Neural cell (in vitro differentiated cells): ENCODE data around the gene FGF1. TPM values are rescaled to one million over a fixed set of nuclear protein-coding genes. Genes with fewer than 3 reads are reported as not detected.
A peak's percentile ranks its signal among the peaks of the same experiment; 100 is the strongest.

Experiments used
- H2AFZ ChIP-seq: fragments of 200-600, 300-800 bp; sonication (generic), shearing (Covaris generic); 2 replicates; pipeline ENCODE4 v1.6.0; 2014; ENCODE audit warnings: low read depth, mild to moderate bottlenecking, antibody characterized with exemption, low read length, moderate library complexity
- H3F3A ChIP-seq: fragments of 200-600 bp; shearing (Covaris generic); 2 replicates; pipeline ENCODE4 v1.6.1; 2016; ENCODE audit warnings: mild to moderate bottlenecking, moderate library complexity, mixed read lengths, antibody characterized with exemption, low read length; ENCODE audit not compliant: insufficient read depth, poor library complexity, severe bottlenecking
- H3K27ac ChIP-seq: fragments of 200-600, 300-800 bp; sonication (generic), shearing (Covaris generic); 2 replicates; pipeline ENCODE4 v1.5.1; 2014; ENCODE audit warnings: mild to moderate bottlenecking, low read length, moderate library complexity
- H3K27me3 ChIP-seq: fragments of 300-800, 200-600 bp; sonication (generic), shearing (Covaris generic); 2 replicates; pipeline ENCODE4 v1.6.0; 2014; ENCODE audit warnings: mild to moderate bottlenecking, low read depth, low read length, moderate library complexity; ENCODE audit not compliant: insufficient read depth
- H3K36me3 ChIP-seq: fragments of 300-800, 200-600 bp; sonication (generic), shearing (Covaris generic); 2 replicates; pipeline ENCODE4 v1.5.1; 2014; ENCODE audit warnings: mild to moderate bottlenecking, antibody characterized with exemption, low read length, moderate library complexity; ENCODE audit not compliant: insufficient read depth
- H3K4me2 ChIP-seq: fragments of 300-800, 200-600 bp; sonication (generic), shearing (Covaris generic); 2 replicates; pipeline ENCODE4 v1.6.0; 2014; ENCODE audit warnings: mild to moderate bottlenecking, low read length
- H3K4me3 ChIP-seq: fragments of 300-800, 200-600 bp; sonication (generic), shearing (Covaris generic); 2 replicates; pipeline ENCODE4 v1.5.1; 2014; ENCODE audit warnings: mild to moderate bottlenecking, low read length, moderate library complexity
- H3K79me2 ChIP-seq: fragments of 200-600 bp; shearing (Covaris generic); replicated peaks from 2 replicates; pipeline ENCODE4 v1.6.0; 2014; ENCODE audit warnings: mild to moderate bottlenecking, low read length, moderate library complexity; ENCODE audit not compliant: insufficient read depth
- H3K9ac ChIP-seq: fragments of 300-800, 200-600 bp; sonication (generic), shearing (Covaris generic); 2 replicates; pipeline ENCODE4 v1.6.1; 2016; ENCODE audit warnings: mild to moderate bottlenecking, low read length, mixed read lengths
- H3K9me2 ChIP-seq: fragments of 200-600 bp; shearing (Covaris generic); 2 replicates; pipeline ENCODE4 v1.6.1; 2016; ENCODE audit warnings: mild to moderate bottlenecking, low read length, mixed read lengths; ENCODE audit not compliant: insufficient read depth
- H3K9me3 ChIP-seq: fragments of 200-600, 300-800 bp; sonication (generic), shearing (Covaris generic); 2 replicates; pipeline ENCODE4 v1.6.1; 2016; ENCODE audit warnings: mild to moderate bottlenecking, mixed run types, low read length, moderate library complexity, mixed read lengths
- H4K20me1 ChIP-seq: fragments of 200-600 bp; shearing (Covaris generic); 2 replicates; pipeline ENCODE4 v1.6.1; 2016; ENCODE audit warnings: mild to moderate bottlenecking, mixed run types; ENCODE audit not compliant: insufficient read depth
- CTCF ChIP-seq: fragments of 450-650 bp; IDR thresholded peaks from 2 replicates; pipeline ENCODE4 v1.5.1; 2014; ENCODE audit warnings: antibody characterized with exemption, mild to moderate bottlenecking, moderate library complexity; ENCODE audit not compliant: poor library complexity, severe bottlenecking
- EP300 ChIP-seq: fragments of 450-650 bp; conservative IDR thresholded peaks from 2 replicates; pipeline ENCODE4 v1.6.1; 2014; ENCODE audit warnings: antibody characterized with exemption, mild to moderate bottlenecking, moderate library complexity; ENCODE audit not compliant: poor library complexity, severe bottlenecking
- EZH2 ChIP-seq: fragments of 200-600, 300-800 bp; shearing (Covaris generic), sonication (generic); IDR thresholded peaks from 2 replicates; pipeline ENCODE4 v1.6.1; 2014; ENCODE audit warnings: antibody characterized with exemption, low read length, borderline replicate concordance, mild to moderate bottlenecking; ENCODE audit not compliant: insufficient read depth, poor library complexity, severe bottlenecking
- MXI1 ChIP-seq: fragments of 450-650 bp; conservative IDR thresholded peaks from 2 replicates; pipeline ENCODE4 v1.6.1; 2014; ENCODE audit warnings: antibody characterized with exemption, mild to moderate bottlenecking; ENCODE audit not compliant: poor library complexity, severe bottlenecking
- POLR2AphosphoS5 ChIP-seq: IDR thresholded peaks from 2 replicates; pipeline ENCODE4 v1.6.1; 2012
- RAD21 ChIP-seq: fragments of 450-650 bp; conservative IDR thresholded peaks from 2 replicates; pipeline ENCODE4 v1.6.1; 2014; ENCODE audit warnings: antibody characterized with exemption, mild to moderate bottlenecking, moderate library complexity
- REST ChIP-seq: IDR thresholded peaks from 2 replicates; pipeline ENCODE4 v1.6.1; 2012; ENCODE audit warnings: borderline replicate concordance
- SMC3 ChIP-seq: fragments of 450-650 bp; conservative IDR thresholded peaks from 2 replicates; pipeline ENCODE4 v1.6.1; 2014; ENCODE audit warnings: antibody characterized with exemption, mild to moderate bottlenecking, moderate library complexity; ENCODE audit not compliant: poor library complexity
- TAF1 ChIP-seq: IDR thresholded peaks from 2 replicates; pipeline ENCODE4 v1.6.1; 2012; ENCODE audit warnings: low read depth
- polyA plus RNA-seq: library from polyadenylated mRNA; depleted of rRNA; stranded (reverse); fragments of >200 nt; gene quantifications from 2 replicates; pipeline ENCODE4 v1.2.3, GENCODE V29; 2014

The FGF1 gene
- polyA plus RNA-seq, 1 donor from 2014 or later: not detected

- no peaks in the 10 kb centered on the region for H3K27me3 ChIP-seq
- H3K36me3 ChIP-seq: no peaks in the 10 kb centered on the region
- H3K9ac ChIP-seq: no peak overlapping the region
- H3K79me2 ChIP-seq: no peaks in the 10 kb centered on the region
- H4K20me1 ChIP-seq: no peaks in the 10 kb centered on the region
- H3K4me3 ChIP-seq: no peak overlapping the region
- no peaks in the 10 kb centered on the region for H3K9me2 ChIP-seq
- TF ChIP-seq SMC3 (peak; percentile 2), POLR2AphosphoS5 (no peak)
- no peak overlapping the region for H3K4me2 ChIP-seq
- H2AFZ ChIP-seq: no peak overlapping the region
- no peaks in the 10 kb centered on the region for H3K9me3 ChIP-seq
- H3K27ac ChIP-seq: no peak overlapping the region
- H3F3A ChIP-seq: no peaks in the 10 kb centered on the region
These were observed 31.1 kb upstream of the FGF1 start for GRCh38 chr5:142716963-142717362.

- H3K27me3 ChIP-seq: no peaks in the 10 kb centered on the region
- no peak overlapping the region for H3K9ac ChIP-seq
- H3K9me3 ChIP-seq: no peaks in the 10 kb centered on the region
- TF ChIP-seq MXI1 (no peak), EP300 (no peak), CTCF (no peak), RAD21 (no peak), TAF1 (no peak)
- no peak overlapping the region for H3K27ac ChIP-seq
- H3K79me2 ChIP-seq: no peaks in the 10 kb centered on the region
- H3K4me3 ChIP-seq: no peak overlapping the region
- no peak overlapping the region for H3K4me2 ChIP-seq
- no peak overlapping the region for H2AFZ ChIP-seq
- no peaks in the 10 kb centered on the region for H3K36me3 ChIP-seq
- H3F3A ChIP-seq: no peaks in the 10 kb centered on the region
- H3K9me2 ChIP-seq: no peaks in the 10 kb centered on the region
- no peaks in the 10 kb centered on the region for H4K20me1 ChIP-seq
These were observed 29.4 kb upstream of the FGF1 start for GRCh38 chr5:142715291-142715690.

GRCh38 chr5:142713121-142713706 is 27.3 kb upstream of the FGF1 start:
- Histone ChIP-seq H4K20me1 (no peaks in the 10 kb centered on the region), H3K27ac (peak overlapping the region; percentile 22), H2AFZ (no peak overlapping the region), H3K9me3 (no peaks in the 10 kb centered on the region), H3K4me2 (no peak overlapping the region), H3K9ac (peak overlapping the region; percentile 61), H3K36me3 (no peaks in the 10 kb centered on the region), H3K27me3 (no peaks in the 10 kb centered on the region), H3K9me2 (no peaks in the 10 kb centered on the region), H3K79me2 (no peaks in the 10 kb centered on the region), H3F3A (no peaks in the 10 kb centered on the region), H3K4me3 (peak overlapping the region; percentile 66)
- TF ChIP-seq RAD21: peak; percentile 81
- no peak for TF ChIP-seq EZH2
- TF ChIP-seq SMC3: peak; percentile 97
- peak; percentile 99 for TF ChIP-seq CTCF
- TF ChIP-seq MXI1: no peak
- peak; percentile 39 for TF ChIP-seq REST
- no peak for TF ChIP-seq TAF1
- TF ChIP-seq EP300: peak; percentile 13
- TF ChIP-seq POLR2AphosphoS5: no peak
